Left lung (tissue), 10 donors: ENCODE data around the gene MYO18A. TPM values are rescaled to one million over a fixed set of nuclear protein-coding genes. Genes with fewer than 3 reads are reported as not detected.

Source experiments
- ATAC-seq: fragments of 200-7000 bp; cut with Tn5 transposase; one replicate; pipeline ENCODE4 v1.9.1; 2020; ENCODE audit warnings: moderate library complexity
- DNase-seq, 4 donors: peaks; one replicate each; pipeline ENCODE4 v3.0.0-alpha.2; 2013 to 2020
- H3K27ac ChIP-seq, 2 donors: fragments of 200-600 bp; sonication (generic) in 1 of 2; one replicate each; pipeline versions ENCODE4 v1.5.0 to v1.8.0; 2020 to 2021
- H3K27me3 ChIP-seq, 2 donors: fragments of 200-600 bp; sonication (generic) in 1 of 2; one replicate each; pipeline versions ENCODE4 v1.5.0 to v1.8.0; 2020 to 2021
- H3K36me3 ChIP-seq, 2 donors: fragments of 200-600 bp; sonication (generic) in 1 of 2; one replicate each; pipeline versions ENCODE4 v1.5.0 to v1.8.0; 2020 to 2021
- H3K4me1 ChIP-seq, 2 donors: fragments of 200-600 bp; one replicate each; pipeline ENCODE4 v1.8.0; 2021
- H3K4me3 ChIP-seq, 2 donors: fragments of 200-600 bp; sonication (generic) in 1 of 2; one replicate each; pipeline versions ENCODE4 v1.5.0 to v1.8.0; 2020 to 2021; ENCODE audit warnings: mild to moderate bottlenecking in 1 of 2
- H3K9me3 ChIP-seq, 2 donors: fragments of 200-600 bp; sonication (generic) in 1 of 2; one replicate each; pipeline versions ENCODE4 v1.5.0 to v1.8.0; 2020 to 2021
- intact Hi-C, 2 donors: fragments of 100-400 bp; cut with DNase I; formaldehyde crosslinking; loops; one replicate each; pipeline versions ENCODE4 v1.11.2 to v1.14.2; 2022
- polyA plus RNA-seq, 6 donors: library from polyadenylated mRNA; unstranded; fragments of 120-200 nt; gene quantifications; one replicate each; pipeline ENCODE4 v1.2.1, GENCODE V29; 2013; ENCODE audit not compliant: insufficient read length in 6 of 6
- total RNA-seq, 2 donors: library from RNA; stranded (reverse); fragmentation: NEBNext Ultra II Directional; extraction: Animal tissue kit (Norgen Biotek cat#: 25700); gene quantifications; one replicate each; pipeline ENCODE4 v1.2.1, GENCODE V29; 2021
- TF ChIP-seq, protein P1 (sequence below), 2 donors: fragments of 200-600 bp; sonication (generic) in 1 of 2; IDR thresholded peaks; one replicate each; pipeline versions ENCODE4 v1.5.0 to v1.8.0; 2021; ENCODE audit warnings: antibody characterized with exemption in 2 of 2
- donor health status: DM: no; HTN: yes; CAD: no.
- donor health status: DM: no; HTN: no; CAD: no.

The MYO18A gene
- total and polyA plus RNA-seq, 8 donors = 37.0 to 58.3 (median 40.4) TPM

DNA sequence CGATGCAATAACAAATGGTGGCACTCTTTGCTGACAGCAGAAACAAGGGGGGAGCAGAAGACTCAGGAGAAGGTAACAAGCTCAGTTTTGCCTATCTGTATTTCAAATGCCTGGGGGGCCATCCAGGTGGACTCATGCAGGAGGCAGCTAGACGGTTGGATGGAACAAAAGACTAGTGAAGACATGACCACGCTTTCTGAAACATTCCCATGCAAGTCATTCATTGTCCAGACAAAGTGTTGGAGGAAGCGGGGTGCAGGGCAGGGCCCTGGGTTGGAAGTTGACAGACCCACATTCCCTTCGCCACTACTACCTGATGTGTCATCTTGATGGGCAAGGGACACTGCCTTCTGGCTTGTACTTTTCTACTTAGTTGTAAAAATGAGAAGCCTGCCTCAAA, 36.7 kb upstream of the MYO18A start:
- H3K36me3 ChIP-seq = no peaks in the 10 kb centered on the region
- no peaks in the 10 kb centered on the region for H3K9me3 ChIP-seq
- no peak for ATAC-seq
- no peak overlapping the region for H3K27ac ChIP-seq
- H3K27me3 ChIP-seq = no peaks in the 10 kb centered on the region
- intact Hi-C loops = no loop called here
- DNase-seq = no peak
- H3K4me3 ChIP-seq = no peak overlapping the region
- peaks cover 0 to 9% of the 10 kb centered on the region in 2 donors for H3K4me1 ChIP-seq
- TF ChIP-seq, protein P1, sequence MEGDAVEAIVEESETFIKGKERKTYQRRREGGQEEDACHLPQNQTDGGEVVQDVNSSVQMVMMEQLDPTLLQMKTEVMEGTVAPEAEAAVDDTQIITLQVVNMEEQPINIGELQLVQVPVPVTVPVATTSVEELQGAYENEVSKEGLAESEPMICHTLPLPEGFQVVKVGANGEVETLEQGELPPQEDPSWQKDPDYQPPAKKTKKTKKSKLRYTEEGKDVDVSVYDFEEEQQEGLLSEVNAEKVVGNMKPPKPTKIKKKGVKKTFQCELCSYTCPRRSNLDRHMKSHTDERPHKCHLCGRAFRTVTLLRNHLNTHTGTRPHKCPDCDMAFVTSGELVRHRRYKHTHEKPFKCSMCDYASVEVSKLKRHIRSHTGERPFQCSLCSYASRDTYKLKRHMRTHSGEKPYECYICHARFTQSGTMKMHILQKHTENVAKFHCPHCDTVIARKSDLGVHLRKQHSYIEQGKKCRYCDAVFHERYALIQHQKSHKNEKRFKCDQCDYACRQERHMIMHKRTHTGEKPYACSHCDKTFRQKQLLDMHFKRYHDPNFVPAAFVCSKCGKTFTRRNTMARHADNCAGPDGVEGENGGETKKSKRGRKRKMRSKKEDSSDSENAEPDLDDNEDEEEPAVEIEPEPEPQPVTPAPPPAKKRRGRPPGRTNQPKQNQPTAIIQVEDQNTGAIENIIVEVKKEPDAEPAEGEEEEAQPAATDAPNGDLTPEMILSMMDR (IDR thresholded peaks at IDR 0.05) = no peak

DNA sequence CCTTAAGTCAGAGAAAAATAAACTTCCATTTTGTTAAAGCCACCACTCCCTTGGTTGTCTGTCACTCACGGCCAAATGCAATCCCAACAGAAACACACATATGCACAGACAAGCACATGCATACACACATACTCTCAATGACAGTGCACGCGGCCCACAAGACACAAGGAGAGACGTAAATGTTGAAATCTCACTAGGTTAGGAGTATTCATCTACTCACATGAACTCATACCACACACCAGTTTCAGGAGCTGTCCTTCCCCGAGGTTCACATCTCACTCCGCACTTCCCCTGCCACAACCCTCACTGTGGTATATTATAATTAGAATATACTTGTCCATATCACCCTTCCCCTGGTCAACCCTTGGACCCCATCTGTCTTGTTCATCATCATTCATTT, 36.0 kb upstream of the MYO18A start:
- Histone ChIP-seq H3K36me3 (no peaks in the 10 kb centered on the region), H3K27me3 (no peaks in the 10 kb centered on the region), H3K4me3 (no peak overlapping the region), H3K9me3 (no peaks in the 10 kb centered on the region), H3K27ac (no peak overlapping the region), H3K4me1 (peaks cover 0 to 9% of the 10 kb centered on the region in 2 donors)
- TF ChIP-seq, protein P1 (IDR thresholded peaks at IDR 0.05) = no peak
- intact Hi-C loops = no loop called here
- no peak for ATAC-seq
- DNase-seq = no peak

DNA sequence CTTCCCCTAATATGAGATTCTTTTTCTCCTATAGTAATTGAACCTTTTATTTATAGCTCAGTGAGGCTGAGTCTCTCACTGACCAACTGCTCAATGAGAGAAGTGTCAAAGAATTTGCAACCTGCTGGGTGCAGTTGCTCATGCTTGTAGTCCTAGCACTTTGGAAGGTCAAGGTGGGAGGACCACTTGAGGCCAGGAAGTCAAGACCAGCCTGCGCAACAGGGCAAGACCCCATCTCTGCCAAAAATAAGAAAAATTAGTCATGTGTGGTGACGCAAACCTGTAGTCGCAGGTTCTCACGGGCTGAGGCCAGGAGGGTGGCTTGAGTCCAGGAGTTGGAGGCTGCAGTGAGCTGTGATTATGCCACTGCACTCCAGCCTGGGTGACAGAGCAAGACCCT, 35.5 kb upstream of the MYO18A start:
- Histone ChIP-seq H3K27me3 (no peaks in the 10 kb centered on the region), H3K4me1 (peaks cover 0 to 9% of the 10 kb centered on the region in 2 donors), H3K4me3 (no peak overlapping the region), H3K27ac (no peak overlapping the region), H3K36me3 (no peaks in the 10 kb centered on the region), H3K9me3 (no peaks in the 10 kb centered on the region)
- no peak for DNase-seq
- peak; percentile 20 for ATAC-seq
- TF ChIP-seq, protein P1 (IDR thresholded peaks at IDR 0.05) = no peak
- intact Hi-C loops = no loop called here

DNA sequence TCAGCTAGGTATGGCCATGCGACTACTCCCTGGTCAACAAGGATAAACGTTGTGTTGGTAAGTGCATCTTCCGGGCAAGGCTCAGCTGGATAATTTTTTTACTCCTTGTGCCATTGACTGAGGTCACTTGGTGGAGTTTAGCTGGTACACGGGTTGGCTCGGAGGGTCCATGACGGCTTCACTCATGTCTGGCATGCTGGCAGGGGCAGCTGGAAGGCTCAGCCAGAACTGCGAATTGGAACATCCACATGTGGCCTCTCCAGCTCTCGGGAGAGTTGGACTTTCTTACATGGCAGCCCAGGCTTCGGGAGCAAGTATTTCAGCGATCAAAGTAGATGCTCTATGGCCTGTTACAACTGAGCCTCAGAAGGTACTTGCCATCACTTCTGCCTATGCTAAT, 35.0 kb upstream of the MYO18A start:
- no peak overlapping the region for H3K4me3 ChIP-seq
- intact Hi-C loops = no loop called here

DNA sequence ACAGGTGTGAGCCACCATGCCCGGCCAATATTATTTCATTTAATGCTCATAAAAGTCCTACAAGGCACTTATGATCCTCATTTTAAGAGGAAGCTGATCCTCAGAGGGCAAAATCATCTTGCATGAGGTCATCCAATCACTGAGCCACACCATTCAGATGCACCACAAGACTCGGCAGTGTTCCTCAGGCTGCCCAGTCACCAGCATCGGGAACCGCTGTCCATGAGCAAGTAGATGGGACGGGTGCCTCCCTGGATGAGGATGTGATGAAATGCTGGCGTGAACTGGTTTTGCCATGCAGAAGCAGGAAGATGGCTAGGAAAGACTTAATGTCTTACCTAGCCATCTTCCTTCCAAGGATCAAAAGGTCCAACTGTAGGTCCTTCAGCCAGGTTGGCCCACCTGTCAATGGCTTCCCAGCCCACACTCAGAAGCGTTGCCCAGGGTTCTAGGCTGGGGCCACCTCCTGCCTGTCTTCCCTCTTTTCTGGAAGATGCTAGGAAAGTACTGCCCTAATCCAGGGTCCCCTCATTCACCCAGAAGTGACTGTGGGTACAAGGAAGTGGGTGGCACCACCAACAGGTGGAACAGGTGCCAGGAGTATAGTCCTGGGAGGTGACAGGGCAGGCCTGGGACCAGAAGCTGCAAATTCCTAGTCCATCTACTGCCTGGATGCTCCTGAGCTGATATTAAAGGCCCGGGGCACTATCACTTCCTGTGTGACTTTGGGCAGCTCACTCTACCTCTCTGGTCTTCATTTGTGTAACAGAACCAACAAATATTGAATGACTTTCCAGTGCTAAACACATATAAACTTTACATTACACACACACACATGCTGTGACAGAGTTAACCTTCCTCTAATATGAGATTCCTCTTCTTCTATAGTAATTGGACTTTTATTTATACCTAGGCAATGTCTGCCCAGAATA, 34.3 kb upstream of the MYO18A start:
- Histone ChIP-seq H3K4me3 (no peak overlapping the region), H3K27me3 (no peaks in the 10 kb centered on the region), H3K36me3 (no peaks in the 10 kb centered on the region), H3K27ac (no peak overlapping the region), H3K4me1 (peaks cover 0 to 5% of the 10 kb centered on the region in 2 donors), H3K9me3 (no peaks in the 10 kb centered on the region)
- intact Hi-C loops = no loop called here
- ATAC-seq (peak; percentile 46), DNase-seq (no peak)
- TF ChIP-seq, protein P1 (IDR thresholded peaks at IDR 0.05) = no peak

More for the DNA sequence above, 35.0 kb upstream of the MYO18A start:
- Histone ChIP-seq H3K27ac (no peak overlapping the region), H3K9me3 (no peaks in the 10 kb centered on the region), H3K36me3 (no peaks in the 10 kb centered on the region), H3K4me1 (peaks cover 0 to 9% of the 10 kb centered on the region in 2 donors), H3K27me3 (no peaks in the 10 kb centered on the region)
- TF ChIP-seq, protein P1 (IDR thresholded peaks at IDR 0.05) = no peak
- ATAC-seq (no peak), DNase-seq (no peak)
